ENCODE data around the gene CYSRT1.

DNA sequence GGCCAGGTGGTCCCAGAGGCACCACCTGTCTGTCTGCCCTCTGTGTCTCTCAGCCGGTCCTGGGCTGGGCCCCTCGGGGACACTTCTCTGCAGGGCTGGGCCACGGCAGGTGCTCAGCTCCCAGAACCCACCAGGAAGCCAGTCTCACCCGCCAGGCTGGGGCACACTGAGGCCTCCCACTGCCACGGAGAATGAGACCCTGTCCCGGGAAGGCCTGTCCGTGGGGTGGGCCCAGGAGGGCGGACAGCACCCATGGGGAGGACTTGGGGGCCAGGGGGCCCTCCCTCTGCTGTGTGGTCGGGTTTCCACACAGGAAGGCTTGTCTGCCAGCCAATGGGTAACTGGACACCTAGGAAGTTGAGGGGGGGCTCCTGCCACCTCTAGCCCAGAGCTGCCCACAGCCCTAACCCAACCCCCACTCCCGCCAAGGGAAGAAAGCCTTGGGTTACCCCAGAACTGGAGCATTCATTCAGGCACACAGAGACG is 12.0 kb downstream of the CYSRT1 start:
- TF ChIP-seq, protein P1, sequence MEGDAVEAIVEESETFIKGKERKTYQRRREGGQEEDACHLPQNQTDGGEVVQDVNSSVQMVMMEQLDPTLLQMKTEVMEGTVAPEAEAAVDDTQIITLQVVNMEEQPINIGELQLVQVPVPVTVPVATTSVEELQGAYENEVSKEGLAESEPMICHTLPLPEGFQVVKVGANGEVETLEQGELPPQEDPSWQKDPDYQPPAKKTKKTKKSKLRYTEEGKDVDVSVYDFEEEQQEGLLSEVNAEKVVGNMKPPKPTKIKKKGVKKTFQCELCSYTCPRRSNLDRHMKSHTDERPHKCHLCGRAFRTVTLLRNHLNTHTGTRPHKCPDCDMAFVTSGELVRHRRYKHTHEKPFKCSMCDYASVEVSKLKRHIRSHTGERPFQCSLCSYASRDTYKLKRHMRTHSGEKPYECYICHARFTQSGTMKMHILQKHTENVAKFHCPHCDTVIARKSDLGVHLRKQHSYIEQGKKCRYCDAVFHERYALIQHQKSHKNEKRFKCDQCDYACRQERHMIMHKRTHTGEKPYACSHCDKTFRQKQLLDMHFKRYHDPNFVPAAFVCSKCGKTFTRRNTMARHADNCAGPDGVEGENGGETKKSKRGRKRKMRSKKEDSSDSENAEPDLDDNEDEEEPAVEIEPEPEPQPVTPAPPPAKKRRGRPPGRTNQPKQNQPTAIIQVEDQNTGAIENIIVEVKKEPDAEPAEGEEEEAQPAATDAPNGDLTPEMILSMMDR (IDR thresholded peaks at IDR 0.05): no peak
- TF ChIP-seq POLR2A (IDR thresholded peaks at IDR 0.05): no peak
